Inflammatory macrophage treated with lipopolysaccharide for 4 hours (primary cell): ENCODE results near the gene CLTC.
A peak's percentile ranks its signal among the peaks of the same experiment; 100 is the strongest.

Experiments
- DNase-seq: peaks from one replicate; pipeline ENCODE4 v3.0.0-alpha.2; 2020

Gene CLTC

GRCh38 chr17:59688008-59688407 lies 68.3 kb downstream of the CLTC start:
- DNase-seq, result no peak

GRCh38 chr17:59688496-59688895 lies 68.8 kb downstream of the CLTC start:
- DNase-seq, result no peak

- DNase-seq, result no peak
Measured at GRCh38 chr17:59693582-59693981, 73.9 kb downstream of the CLTC start.

DNA sequence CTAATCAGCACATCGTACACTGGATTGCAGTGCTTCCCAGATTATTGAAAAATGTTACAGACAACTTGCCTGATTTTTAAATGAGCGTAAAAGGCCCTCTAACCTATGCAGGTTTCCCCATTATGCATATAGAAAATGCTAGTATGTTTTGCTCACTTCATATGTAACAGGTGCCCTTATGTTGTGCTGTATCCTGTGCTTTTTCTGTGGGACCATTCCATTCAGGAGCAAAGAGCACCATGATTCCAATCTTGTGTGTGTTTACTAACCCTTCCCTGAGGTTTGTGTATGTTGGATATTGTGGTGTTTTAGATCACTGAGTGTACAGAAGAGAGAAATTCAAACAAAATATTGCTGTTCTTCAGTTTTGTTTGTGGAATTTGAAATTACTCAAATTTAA lies 74.6 kb downstream of the CLTC start:
- no peak for DNase-seq

- DNase-seq, result no peak
Measured at GRCh38 chr17:59695945-59696681, 76.4 kb downstream of the CLTC start.

DNA sequence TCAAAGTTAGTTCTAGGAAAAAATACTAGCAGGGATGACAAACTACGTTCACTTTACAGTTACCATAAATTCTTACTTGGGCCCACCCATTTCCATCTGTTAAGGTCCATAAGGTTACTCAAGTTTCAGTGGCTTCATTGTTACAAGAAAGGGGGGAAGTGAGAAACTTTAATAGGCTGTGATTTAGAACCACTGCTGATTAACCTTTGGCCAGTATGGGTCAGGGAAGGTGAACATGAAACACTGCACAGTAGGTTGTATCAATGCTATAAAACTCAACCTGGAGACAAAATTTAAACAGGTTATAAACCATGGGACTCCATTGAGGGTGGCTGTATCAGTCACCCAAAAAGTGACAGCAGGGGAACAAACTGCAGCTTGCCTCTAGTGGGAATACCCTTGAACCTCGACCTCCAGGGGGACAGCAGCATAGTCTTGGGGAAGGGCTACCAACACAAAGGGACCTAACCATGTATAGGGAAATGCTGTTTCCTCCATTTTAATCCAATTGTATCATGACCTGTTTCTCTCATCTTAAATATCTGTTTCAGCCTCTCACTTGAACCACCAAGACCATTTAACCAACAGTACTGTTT lies 77.1 kb downstream of the CLTC start:
- no peak for DNase-seq

GRCh38 chr17:59698143-59698542 lies 78.4 kb downstream of the CLTC start:
- DNase-seq, result no peak

DNA sequence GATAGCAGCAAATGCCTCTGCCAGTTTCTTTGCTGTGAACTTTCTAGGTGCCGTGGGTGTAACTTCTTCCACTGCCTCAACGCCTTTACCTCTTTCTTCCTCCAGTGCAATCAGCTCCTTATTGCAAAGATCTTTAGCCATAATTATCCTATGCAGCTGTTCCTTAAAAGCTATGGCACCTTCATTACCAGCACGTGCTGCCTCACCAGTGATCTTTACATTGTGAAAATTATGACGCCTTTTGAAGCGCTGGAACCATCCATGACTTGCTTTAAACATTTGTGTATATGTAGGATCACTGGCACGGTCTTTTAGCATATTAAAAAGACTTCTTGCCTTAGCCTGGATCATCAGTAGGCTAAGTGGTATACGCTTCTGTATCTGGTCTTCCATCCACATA lies 79.5 kb downstream of the CLTC start:
- no peak for DNase-seq

GRCh38 chr17:59699786-59700185 lies 80.1 kb downstream of the CLTC start:
- DNase-seq, result no peak

- DNase-seq, result no peak
Measured at GRCh38 chr17:59702304-59702703, 82.6 kb downstream of the CLTC start.

GRCh38 chr17:59707149-59707970 lies 87.7 kb downstream of the CLTC start, which contains the start of the genes PTRH2 and VMP1:
Gene PTRH2 (minus strand): TSS chr17:59707430. CDS start chr17:59697978, 9,452 bp downstream.
Gene VMP1 (plus strand): TSS chr17:59707654. CDS start chr17:59731447, 23,793 bp downstream.
- DNase-seq, result peak; percentile 100

- no peak for DNase-seq
Measured at GRCh38 chr17:59707971-59708430, 88.3 kb downstream of the CLTC start.

DNA sequence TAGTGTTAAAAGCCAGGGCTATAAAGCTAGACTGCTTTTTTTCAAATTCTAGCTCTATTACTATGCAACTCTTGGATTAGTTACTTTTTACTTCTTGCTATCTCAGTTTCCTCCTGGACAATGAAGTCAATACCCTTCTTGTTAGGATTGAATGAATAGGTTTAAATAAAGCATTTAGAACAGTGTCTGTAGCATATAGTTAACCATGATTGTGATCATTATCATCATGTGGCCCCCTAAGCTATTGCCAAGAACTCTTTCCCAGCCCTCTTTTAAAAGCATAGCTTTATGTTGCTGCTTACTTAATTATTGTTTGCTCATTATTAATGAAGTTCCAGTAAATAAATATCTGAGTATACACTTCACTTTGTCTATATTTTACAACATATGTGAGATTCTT lies 92.2 kb downstream of the CLTC start:
- DNase-seq, result no peak

DNA sequence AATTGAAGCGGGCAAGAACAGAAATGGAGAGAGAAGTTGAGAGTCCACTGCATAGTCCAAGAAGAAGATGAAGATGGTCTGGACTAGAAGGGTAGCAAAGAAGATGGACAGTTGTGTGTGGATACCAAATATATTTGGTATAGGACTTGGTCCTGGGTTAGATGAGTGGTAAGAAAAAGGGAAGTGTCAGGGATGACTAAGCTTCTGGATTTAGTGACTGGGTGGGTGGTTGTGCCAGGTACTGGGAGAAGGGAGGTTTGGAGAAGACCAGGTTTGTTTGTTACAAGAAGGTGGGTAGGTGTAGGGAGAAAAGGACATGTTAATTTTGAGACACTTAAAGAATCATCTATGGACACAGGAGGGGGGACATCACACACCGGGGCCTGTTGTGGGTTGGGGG lies 93.2 kb downstream of the CLTC start:
- DNase-seq, result peak; percentile 30

GRCh38 chr17:59714255-59714654 lies 94.6 kb downstream of the CLTC start:
- DNase-seq, result no peak

GRCh38 chr17:59716427-59716826 lies 96.7 kb downstream of the CLTC start:
- no peak for DNase-seq

- DNase-seq, result no peak
Measured at GRCh38 chr17:59719526-59719925, 99.8 kb downstream of the CLTC start.

DNA sequence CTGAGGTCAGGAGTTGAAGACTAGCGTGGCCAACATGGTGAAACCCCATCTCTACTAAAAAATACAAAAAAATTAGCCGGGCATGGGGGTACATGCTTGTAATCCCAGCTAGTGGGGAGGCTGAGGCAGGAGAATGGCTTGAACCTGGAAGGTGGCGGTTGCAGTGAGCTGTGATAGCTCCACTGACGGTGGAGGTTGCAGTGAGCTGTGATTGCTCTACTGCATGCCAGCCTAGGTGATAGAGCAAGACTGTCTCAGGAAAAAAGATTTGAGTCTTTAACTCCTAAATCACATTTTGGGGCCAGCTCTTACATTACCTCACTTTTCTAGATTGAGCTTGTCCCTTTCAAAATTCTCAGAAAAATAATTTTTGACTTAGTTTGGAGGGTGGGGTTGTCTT lies 102.9 kb downstream of the CLTC start:
- no peak for DNase-seq

DNA sequence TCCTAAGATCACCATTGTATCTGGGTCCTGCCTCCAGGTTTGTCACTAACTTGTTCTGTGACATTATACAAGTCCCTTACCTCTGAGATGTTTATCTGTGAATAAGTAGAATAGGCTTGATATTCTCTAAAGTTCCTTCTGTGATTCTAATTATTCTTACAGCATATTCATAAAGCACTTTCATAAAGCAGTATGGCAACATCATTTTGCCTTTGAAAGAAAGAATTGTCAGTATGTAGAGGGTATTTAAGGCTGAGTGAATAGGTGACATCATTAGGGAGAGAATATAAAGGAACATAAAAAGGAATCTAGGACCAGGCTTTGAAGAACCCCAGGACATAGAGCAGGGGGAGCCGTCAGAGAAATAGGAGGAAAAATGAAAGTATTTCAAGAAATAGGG lies 103.3 kb downstream of the CLTC start:
- DNase-seq, result no peak

GRCh38 chr17:59723607-59724006 lies 103.9 kb downstream of the CLTC start:
- DNase-seq, result no peak

GRCh38 chr17:59725691-59726090 lies 106.0 kb downstream of the CLTC start:
- peak; percentile 89 for DNase-seq

- no peak for DNase-seq
Measured at GRCh38 chr17:59727817-59728533, 108.3 kb downstream of the CLTC start.

DNA sequence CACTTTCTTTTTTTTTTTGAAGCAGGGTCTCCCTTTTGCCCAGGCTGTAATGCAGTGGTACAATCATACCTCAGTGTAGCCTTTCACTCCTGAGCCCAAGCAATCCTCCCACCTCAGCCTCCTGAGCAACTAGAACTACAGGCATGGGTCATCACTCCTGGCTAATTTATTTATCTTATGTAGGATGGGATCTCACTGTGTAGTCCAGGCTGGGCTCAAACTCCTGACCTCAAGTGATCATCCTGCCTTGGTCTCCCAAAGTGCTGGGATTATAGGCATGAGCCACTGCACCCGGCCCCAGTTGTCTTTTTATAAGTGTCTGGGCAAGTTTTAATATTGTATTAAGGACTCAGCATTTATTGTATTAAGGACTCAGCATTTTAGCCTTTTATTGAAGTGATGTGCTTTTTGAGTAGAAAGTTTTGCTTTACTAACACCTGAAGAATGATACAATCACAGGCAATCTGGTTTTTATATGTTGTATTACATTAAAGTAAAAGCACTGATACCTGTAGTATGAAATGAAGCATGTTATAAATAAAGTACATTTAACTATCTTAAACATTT lies 110.7 kb downstream of the CLTC start:
- no peak for DNase-seq
